HG03520 (cell line): Measurements from ENCODE around the gene CROCC2.

Experiments
- ATAC-seq: cut with Tn5 transposase; IDR thresholded peaks from one replicate; pipeline ENCODE4 v1.9.1; 2021; ENCODE audit warnings: mild to moderate bottlenecking, moderate library complexity; ENCODE audit not compliant: unreplicated experiment

CROCC2 gene

GRCh38 chr2:240904216-240905175 lies 1.6 kb upstream of the CROCC2 start:
- ATAC-seq = no peak

- no peak for ATAC-seq
Observed at GRCh38 chr2:240905176-240905781, 857 bp upstream of the CROCC2 start.

- no peak for ATAC-seq
Observed at GRCh38 chr2:240906911-240907590, 915 bp downstream of the CROCC2 start.

- ATAC-seq = no peak
Observed at GRCh38 chr2:240909216-240909974, 3.3 kb downstream of the CROCC2 start.

- ATAC-seq = no peak
Observed at GRCh38 chr2:240911641-240912265, 5.6 kb downstream of the CROCC2 start.

- no peak for ATAC-seq
Observed at GRCh38 chr2:240912878-240913809, 7.0 kb downstream of the CROCC2 start.

GRCh38 chr2:240913810-240914644 lies 7.9 kb downstream of the CROCC2 start:
- no peak for ATAC-seq

- ATAC-seq = no peak
Observed at GRCh38 chr2:240914645-240915525, 8.7 kb downstream of the CROCC2 start.

GRCh38 chr2:240915526-240916341 lies 9.6 kb downstream of the CROCC2 start:
- ATAC-seq = no peak

- ATAC-seq = no peak
Observed at GRCh38 chr2:240916571-240917008, 10.5 kb downstream of the CROCC2 start.

GRCh38 chr2:240917009-240917683 lies 11.0 kb downstream of the CROCC2 start:
- ATAC-seq = no peak

- ATAC-seq = no peak
Observed at GRCh38 chr2:240917684-240918257, 11.6 kb downstream of the CROCC2 start.

GRCh38 chr2:240918258-240919091 lies 12.3 kb downstream of the CROCC2 start:
- ATAC-seq = no peak

- no peak for ATAC-seq
Observed at GRCh38 chr2:240919161-240919781, 13.1 kb downstream of the CROCC2 start.
